AG09319 (cell line): Measurements from ENCODE around the gene RPTOR.

Experiments used
- DNase-seq: peaks from one replicate; pipeline ENCODE4 v3.0.0-alpha.2; 2010; ENCODE audit warnings: low read depth; ENCODE audit errors: extremely low read depth
- CTCF ChIP-seq: IDR thresholded peaks from 2 replicates; pipeline ENCODE4 v1.5.1; 2011; ENCODE audit warnings: low read depth, mild to moderate bottlenecking, inconsistent platforms, low read length, moderate library complexity

Gene RPTOR

GRCh38 chr17:80737106-80738019 is 192.7 kb downstream of the RPTOR start:
- DNase-seq = no peak
- TF ChIP-seq CTCF = no peak

GRCh38 chr17:80738020-80738808 is 193.6 kb downstream of the RPTOR start:
- no peak for TF ChIP-seq CTCF
- DNase-seq = no peak

DNA sequence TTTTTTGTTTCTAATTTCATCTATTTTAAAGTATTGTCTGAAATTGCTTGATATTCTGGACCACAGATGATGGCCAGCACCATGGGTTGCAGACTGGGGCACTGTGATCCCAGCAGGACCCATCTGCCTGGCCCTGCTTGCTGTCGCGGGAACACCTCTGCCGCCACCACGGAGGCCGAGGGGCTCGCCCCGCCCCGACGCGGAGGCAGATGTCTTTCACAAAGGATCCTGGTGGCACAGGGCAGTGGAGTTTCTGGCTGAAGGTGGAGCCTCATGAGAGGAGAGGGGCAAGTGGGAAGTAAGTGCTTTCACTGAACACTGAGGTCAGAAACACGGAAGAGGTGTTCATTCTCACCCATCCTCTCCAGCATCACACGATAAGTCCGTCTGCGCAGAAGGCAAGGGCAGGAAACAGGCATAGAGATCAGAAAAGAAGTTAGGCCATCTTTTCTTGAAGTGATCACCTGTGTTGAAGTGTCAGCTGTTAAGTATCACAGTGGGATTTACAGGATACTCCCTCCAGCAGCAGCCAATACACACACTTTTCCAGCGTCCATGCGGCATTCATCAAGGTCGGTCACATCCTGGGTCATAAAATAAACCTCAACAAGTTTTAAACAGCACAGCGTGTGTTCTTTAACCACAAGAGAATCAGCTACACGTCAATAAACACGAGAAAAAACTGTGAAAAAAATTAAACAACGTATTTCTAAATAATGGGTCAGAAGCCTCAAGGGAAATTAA is 194.5 kb downstream of the RPTOR start:
- TF ChIP-seq CTCF = no peak
- no peak for DNase-seq

GRCh38 chr17:80740141-80740540 is 195.5 kb downstream of the RPTOR start:
- TF ChIP-seq CTCF = no peak
- DNase-seq = no peak

DNA sequence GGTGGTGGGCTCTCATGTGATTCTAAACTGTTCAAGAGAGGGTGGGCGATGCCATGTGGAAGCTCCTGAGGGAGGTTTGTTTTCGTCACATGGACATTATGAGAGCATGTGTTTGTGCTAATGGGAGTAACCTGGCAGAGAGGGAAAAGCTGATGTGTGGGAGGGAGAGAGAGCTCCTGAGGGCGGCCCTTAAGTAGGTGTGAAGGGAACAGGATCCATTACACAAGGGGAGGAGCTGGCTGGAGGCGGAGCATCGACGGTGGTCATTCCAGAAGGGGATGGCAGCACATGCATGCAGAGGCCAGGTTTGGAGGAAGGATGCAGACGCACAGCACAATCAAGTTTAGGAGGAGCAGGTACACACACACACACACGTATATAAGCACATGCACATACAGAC is 197.5 kb downstream of the RPTOR start:
- DNase-seq = no peak
- no peak for TF ChIP-seq CTCF

- TF ChIP-seq CTCF = no peak
- DNase-seq = no peak
Measured at GRCh38 chr17:80742581-80743180, 198.0 kb downstream of the RPTOR start.
